HL-60 (cell line): ENCODE measurements around the gene ZNF829.

Source experiments
- CTCF ChIP-seq: IDR thresholded peaks from one replicate; pipeline ENCODE4 v1.5.1; 2011; ENCODE audit warnings: low read length, control low read depth, inconsistent platforms; ENCODE audit not compliant: insufficient read depth
- POLR2AphosphoS5 ChIP-seq: IDR thresholded peaks from 2 replicates; pipeline ENCODE4 v1.6.1; 2012; ENCODE audit warnings: low read depth

GRCh38 chr19:36851898-36852297 lies 64.2 kb downstream of the ZNF829 start:
- TF ChIP-seq CTCF, result no peak
- TF ChIP-seq POLR2AphosphoS5, result no peak
